Immature natural killer cell (primary cell): ENCODE data around the gene INHBC. TPM values are rescaled to one million over a fixed set of nuclear protein-coding genes. Genes with fewer than 3 reads are reported as not detected.
"Not testable (repeated sequence)": the region's sequence is repeated elsewhere in the genome, so short reads cannot be mapped to it uniquely, and the experiment has no call there.

ENCODE experiments used
- DNase-seq, 3 donors: peaks; one replicate each; pipeline ENCODE4 v3.0.0; 2022; ENCODE audit warnings: mixed read lengths in 1 of 3
- H3K27ac Mint-ChIP-seq, 6 donors: one replicate each; pipeline ENCODE4 v1.8.0; 2020; ENCODE audit warnings: mixed read lengths in 6 of 6, mild to moderate bottlenecking in 5 of 6, inconsistent platforms in 4 of 6, moderate library complexity in 3 of 6
- H3K27me3 Mint-ChIP-seq, 3 donors: one replicate each; pipeline ENCODE4 v1.8.0; 2020 to 2021; ENCODE audit warnings: low read depth in 3 of 3, mild to moderate bottlenecking in 3 of 3, mixed read lengths in 3 of 3, moderate library complexity in 3 of 3, inconsistent platforms in 1 of 3
- H3K36me3 Mint-ChIP-seq, 3 donors: one replicate each; pipeline ENCODE4 v1.8.0; 2020; ENCODE audit warnings: mixed read lengths in 3 of 3, inconsistent platforms in 2 of 3, mild to moderate bottlenecking in 2 of 3
- H3K4me1 Mint-ChIP-seq, 2 donors: one replicate each; pipeline ENCODE4 v1.8.0; 2020; ENCODE audit warnings: inconsistent platforms in 2 of 2, mild to moderate bottlenecking in 2 of 2, mixed read lengths in 2 of 2, moderate library complexity in 1 of 2
- H3K4me3 Mint-ChIP-seq, 5 donors: one replicate each; pipeline ENCODE4 v1.8.0; 2020; ENCODE audit warnings: mild to moderate bottlenecking in 5 of 5, mixed read lengths in 5 of 5, inconsistent platforms in 3 of 5, moderate library complexity in 3 of 5
- H3K9me3 Mint-ChIP-seq, 6 donors: one replicate each; pipeline ENCODE4 v1.8.0; 2020; ENCODE audit warnings: mild to moderate bottlenecking in 6 of 6, mixed read lengths in 6 of 6, inconsistent platforms in 4 of 6, moderate library complexity in 3 of 6
- polyA plus RNA-seq, 3 donors: library from polyadenylated mRNA; unstranded; fragments of 300-500 nt; fragmentation: Illumina TruSeq; gene quantifications; one replicate each; pipeline ENCODE4 v1.2.3, GENCODE V29; 2021

Gene INHBC
- polyA plus RNA-seq = under 1 TPM in 1 of 3 donors, not detected in 2; 0.15 TPM

- Mint-ChIP-seq H3K4me1 (peaks cover 29 to 36% of the 10 kb centered on the region in 2 donors), H3K9me3 (no peaks in the 10 kb centered on the region), H3K4me3 (peak within 1 kb of the TSS; percentile 65 to 78 (median 72)), H3K36me3 (no peaks in the 10 kb centered on the region), H3K27ac (peak within 1 kb of the TSS; percentile 81 to 93 (median 90)), H3K27me3 (peaks cover 7 to 13% (median 10%) of the 10 kb centered on the region in 3 donors)
- no peak for DNase-seq
These were observed at the start of gene INHBC for GRCh38 chr12:57434517-57435223. Gene INHBC (plus strand): TSS chr12:57434784. CDS start chr12:57434887, 103 bp downstream.

GRCh38 chr12:57385586-57385985 lies 49.0 kb upstream of the INHBC start:
- no peak overlapping the region for H3K27ac Mint-ChIP-seq
- peaks cover 0 to 2% (median 0%) of the 10 kb centered on the region in 3 donors for H3K27me3 Mint-ChIP-seq
- H3K4me3 Mint-ChIP-seq = no peak overlapping the region
- no peaks in the 10 kb centered on the region for H3K9me3 Mint-ChIP-seq
- DNase-seq = no peak
- peaks cover 4 to 20% (median 13%) of the 10 kb centered on the region in 3 donors for H3K36me3 Mint-ChIP-seq
- peaks cover 5 to 18% of the 10 kb centered on the region in 2 donors for H3K4me1 Mint-ChIP-seq

- Mint-ChIP-seq H3K4me1 (peaks cover 5 to 19% of the 10 kb centered on the region in 2 donors), H3K4me3 (no peak overlapping the region), H3K9me3 (no peaks in the 10 kb centered on the region), H3K36me3 (peaks cover 4 to 16% (median 13%) of the 10 kb centered on the region in 3 donors), H3K27ac (no peak overlapping the region), H3K27me3 (peaks cover 0 to 2% (median 0%) of the 10 kb centered on the region in 3 donors)
- no peak for DNase-seq
These were observed 48.3 kb upstream of the INHBC start for GRCh38 chr12:57386187-57386720.

GRCh38 chr12:57388425-57388824 lies 46.2 kb upstream of the INHBC start:
- Mint-ChIP-seq H3K27ac (peak overlapping the region in 1 of 6 donors; percentile 23), H3K27me3 (peaks cover 0 to 2% (median 0%) of the 10 kb centered on the region in 3 donors), H3K36me3 (peaks cover 6 to 21% (median 18%) of the 10 kb centered on the region in 3 donors), H3K4me1 (peaks cover 5 to 22% of the 10 kb centered on the region in 2 donors), H3K9me3 (no peaks in the 10 kb centered on the region), H3K4me3 (no peak overlapping the region)
- no peak for DNase-seq

- DNase-seq = no peak
- Mint-ChIP-seq H3K4me1 (peaks cover 5 to 22% of the 10 kb centered on the region in 2 donors), H3K4me3 (no peak overlapping the region), H3K27me3 (peaks cover 0 to 2% (median 0%) of the 10 kb centered on the region in 3 donors), H3K9me3 (no peaks in the 10 kb centered on the region), H3K36me3 (peaks cover 10 to 24% (median 18%) of the 10 kb centered on the region in 3 donors), H3K27ac (no peak overlapping the region)
These were observed 45.6 kb upstream of the INHBC start for GRCh38 chr12:57389033-57389432.

- H3K4me1 Mint-ChIP-seq = peaks cover 5 to 22% of the 10 kb centered on the region in 2 donors
- no peaks in the 10 kb centered on the region for H3K9me3 Mint-ChIP-seq
- no peak overlapping the region for H3K4me3 Mint-ChIP-seq
- no peak for DNase-seq
- H3K36me3 Mint-ChIP-seq = peaks cover 10 to 29% (median 18%) of the 10 kb centered on the region in 3 donors
- H3K27ac Mint-ChIP-seq = peak overlapping the region in 1 of 6 donors; percentile 77
- H3K27me3 Mint-ChIP-seq = peaks cover 0 to 2% (median 0%) of the 10 kb centered on the region in 3 donors
These were observed 44.4 kb upstream of the INHBC start for GRCh38 chr12:57390174-57390573.

- H3K27ac Mint-ChIP-seq = no peak overlapping the region
- H3K4me1 Mint-ChIP-seq = peaks cover 11 to 28% of the 10 kb centered on the region in 2 donors
- DNase-seq = no peak
- H3K9me3 Mint-ChIP-seq = no peaks in the 10 kb centered on the region
- H3K36me3 Mint-ChIP-seq = peaks cover 6 to 22% (median 12%) of the 10 kb centered on the region in 3 donors
- peaks cover 0 to 1% (median 0%) of the 10 kb centered on the region in 3 donors for H3K27me3 Mint-ChIP-seq
- H3K4me3 Mint-ChIP-seq = no peak overlapping the region
These were observed 39.5 kb upstream of the INHBC start for GRCh38 chr12:57395121-57395520.

GRCh38 chr12:57397441-57397840 lies 37.1 kb upstream of the INHBC start:
- peaks cover 8 to 30% of the 10 kb centered on the region in 2 donors for H3K4me1 Mint-ChIP-seq
- peaks cover 6 to 15% (median 8%) of the 10 kb centered on the region in 3 donors for H3K36me3 Mint-ChIP-seq
- H3K27ac Mint-ChIP-seq = peak overlapping the region in 4 of 6 donors; percentile 24 to 70 (median 43)
- peaks cover 0 to 1% (median 0%) of the 10 kb centered on the region in 3 donors for H3K27me3 Mint-ChIP-seq
- no peak for DNase-seq
- no peaks in the 10 kb centered on the region for H3K9me3 Mint-ChIP-seq
- H3K4me3 Mint-ChIP-seq = no peak overlapping the region

GRCh38 chr12:57399718-57400463 lies 34.7 kb upstream of the INHBC start:
- not testable (repeated sequence) for H3K4me3 Mint-ChIP-seq, DNase-seq, H3K27me3 Mint-ChIP-seq, H3K36me3 Mint-ChIP-seq, H3K9me3 Mint-ChIP-seq
- H3K4me1 Mint-ChIP-seq = peaks cover 8 to 30% of the 10 kb centered on the region in 2 donors
- peak overlapping the region in 1 of 6 donors; percentile 22 for H3K27ac Mint-ChIP-seq

GRCh38 chr12:57401165-57401564 lies 33.4 kb upstream of the INHBC start:
- H3K4me1 Mint-ChIP-seq = peaks cover 8 to 30% of the 10 kb centered on the region in 2 donors
- no peaks in the 10 kb centered on the region for H3K27me3 Mint-ChIP-seq
- no peak for DNase-seq
- H3K36me3 Mint-ChIP-seq = no peaks in the 10 kb centered on the region
- H3K9me3 Mint-ChIP-seq = no peaks in the 10 kb centered on the region
- H3K4me3 Mint-ChIP-seq = peak overlapping the region in 1 of 5 donors; percentile 12
- no peak overlapping the region for H3K27ac Mint-ChIP-seq

GRCh38 chr12:57402156-57402555 lies 32.4 kb upstream of the INHBC start:
- H3K9me3 Mint-ChIP-seq, H3K27me3 Mint-ChIP-seq, H3K4me3 Mint-ChIP-seq, DNase-seq, H3K27ac Mint-ChIP-seq, H3K36me3 Mint-ChIP-seq: not testable (repeated sequence)
- H3K4me1 Mint-ChIP-seq = peaks cover 8 to 27% of the 10 kb centered on the region in 2 donors

- no peaks in the 10 kb centered on the region for H3K27me3 Mint-ChIP-seq
- peaks cover 0 to 19% of the 10 kb centered on the region in 2 donors for H3K4me1 Mint-ChIP-seq
- no peak overlapping the region for H3K27ac Mint-ChIP-seq
- no peak overlapping the region for H3K4me3 Mint-ChIP-seq
- no peaks in the 10 kb centered on the region for H3K9me3 Mint-ChIP-seq
- no peak for DNase-seq
- H3K36me3 Mint-ChIP-seq = no peaks in the 10 kb centered on the region
These were observed 29.5 kb upstream of the INHBC start for GRCh38 chr12:57404966-57405640.

GRCh38 chr12:57410534-57410933 lies 24.1 kb upstream of the INHBC start:
- DNase-seq = no peak
- H3K9me3 Mint-ChIP-seq = no peaks in the 10 kb centered on the region
- no peaks in the 10 kb centered on the region for H3K36me3 Mint-ChIP-seq
- H3K4me3 Mint-ChIP-seq = no peak overlapping the region
- peak overlapping the region in 2 of 6 donors; percentile 26 to 35 for H3K27ac Mint-ChIP-seq
- peaks cover 9 to 24% of the 10 kb centered on the region in 2 donors for H3K4me1 Mint-ChIP-seq
- H3K27me3 Mint-ChIP-seq = peaks cover 0 to 1% (median 0%) of the 10 kb centered on the region in 3 donors
